GM23338 (cell line): ENCODE data around the gene SUMO4. TPM values are rescaled to one million over a fixed set of nuclear protein-coding genes. Genes with fewer than 3 reads are reported as not detected.

Experiments used
- ATAC-seq: fragments of 200-7000 bp; cut with Tn5 transposase; 3 replicates; pipeline ENCODE4 v1.9.1; 2020
- DNase-seq: peaks from one replicate; pipeline ENCODE4 v3.0.0-alpha.2; 2015; ENCODE audit warnings: low spot score
- H2AFZ ChIP-seq: fragments of 200-600 bp; sonication (generic); 2 replicates; pipeline ENCODE4 v1.8.0; 2016; ENCODE audit warnings: antibody characterized with exemption, mild to moderate bottlenecking, moderate library complexity
- H3F3A ChIP-seq: fragments of 200-600 bp; sonication (generic); replicated peaks from 2 replicates; pipeline ENCODE4 v1.8.0; 2017; ENCODE audit warnings: antibody characterized with exemption, mixed run types, low read depth
- H3K27ac ChIP-seq: fragments of 200-600 bp; sonication (generic); 2 replicates; pipeline ENCODE4 v1.6.1; 2016; ENCODE audit warnings: low read depth
- H3K27me3 ChIP-seq: fragments of 200-600 bp; sonication (generic); 2 replicates; pipeline ENCODE4 v1.8.0; 2016; ENCODE audit warnings: mild to moderate bottlenecking, mixed run types, moderate library complexity; ENCODE audit not compliant: insufficient read depth
- H3K36me3 ChIP-seq: fragments of 200-600 bp; sonication (generic); 2 replicates; pipeline ENCODE4 v1.8.0; 2016; ENCODE audit warnings: mild to moderate bottlenecking; ENCODE audit not compliant: insufficient read depth
- H3K4me1 ChIP-seq: fragments of 200-600 bp; sonication (generic); 2 replicates; pipeline ENCODE4 v1.8.0; 2016; ENCODE audit warnings: mild to moderate bottlenecking, moderate library complexity; ENCODE audit not compliant: insufficient read depth
- H3K4me2 ChIP-seq: fragments of 200-600 bp; sonication (generic); 2 replicates; pipeline ENCODE4 v1.7.1; 2017; ENCODE audit warnings: mixed run types
- H3K4me3 ChIP-seq: fragments of 200-600 bp; sonication (generic); 2 replicates; pipeline ENCODE4 v1.6.1; 2016; ENCODE audit warnings: mixed run types
- H3K79me2 ChIP-seq: fragments of 200-600 bp; sonication (generic); replicated peaks from 2 replicates; pipeline ENCODE4 v1.8.0; 2017; ENCODE audit warnings: mild to moderate bottlenecking; ENCODE audit not compliant: insufficient read depth
- H3K9me2 ChIP-seq: fragments of 200-600 bp; sonication (generic); 2 replicates; pipeline ENCODE4 v1.8.0; 2017; ENCODE audit not compliant: insufficient read depth
- H4K20me1 ChIP-seq: fragments of 200-600 bp; sonication (generic); replicated peaks from 2 replicates; pipeline ENCODE4 v1.8.0; 2017; ENCODE audit warnings: mild to moderate bottlenecking; ENCODE audit not compliant: insufficient read depth
- H3K27ac Mint-ChIP-seq: 2 replicates; pipeline ENCODE4 v1.8.0; 2020; ENCODE audit warnings: inconsistent platforms, mild to moderate bottlenecking, moderate library complexity, mixed read lengths
- H3K27me3 Mint-ChIP-seq: 3 replicates; pipeline ENCODE4 v1.8.0; 2022; ENCODE audit warnings: low read depth, mild to moderate bottlenecking, moderate library complexity, mixed read lengths, inconsistent platforms; ENCODE audit not compliant: insufficient read depth, poor library complexity
- H3K36me3 Mint-ChIP-seq: 3 replicates; pipeline ENCODE4 v1.8.0; 2021; ENCODE audit warnings: low read depth, mild to moderate bottlenecking, inconsistent platforms, moderate library complexity, mixed read lengths
- H3K4me1 Mint-ChIP-seq: 3 replicates; pipeline ENCODE4 v1.8.0; 2020; ENCODE audit warnings: mild to moderate bottlenecking, inconsistent platforms, mixed read lengths
- H3K4me3 Mint-ChIP-seq: 3 replicates; pipeline ENCODE4 v1.8.0; 2021; ENCODE audit warnings: moderate library complexity, mild to moderate bottlenecking, inconsistent platforms, mixed read lengths
- H3K9me3 Mint-ChIP-seq: 3 replicates; pipeline ENCODE4 v1.8.0; 2020; ENCODE audit warnings: moderate library complexity, mild to moderate bottlenecking, inconsistent platforms, mixed read lengths
- CREB1 ChIP-seq: fragments of 250-450 bp; sonication (Bioruptor Pico); IDR thresholded peaks from 2 replicates; pipeline ENCODE4 v1.5.0; 2020; ENCODE audit warnings: low read depth, mild to moderate bottlenecking, moderate library complexity
- EZH2 ChIP-seq: fragments of 200-600 bp; sonication (generic); IDR thresholded peaks from one replicate; pipeline ENCODE4 v1.8.0; 2017; ENCODE audit warnings: antibody characterized with exemption, mild to moderate bottlenecking, low read depth; ENCODE audit not compliant: unreplicated experiment
- EZH2phosphoT487 ChIP-seq: fragments of 200-600 bp; sonication (generic); IDR thresholded peaks from one replicate; pipeline ENCODE4 v1.8.1; 2018; ENCODE audit warnings: antibody characterized with exemption; ENCODE audit not compliant: unreplicated experiment
- JUNB ChIP-seq: IDR thresholded peaks from one replicate; pipeline ENCODE4 v1.6.1; 2016; ENCODE audit warnings: antibody characterized with exemption; ENCODE audit not compliant: unreplicated experiment
- NANOG ChIP-seq: IDR thresholded peaks from 2 replicates; pipeline ENCODE4 v1.6.1; 2016; ENCODE audit warnings: antibody characterized with exemption, borderline replicate concordance
- POLR2AphosphoS5 ChIP-seq: IDR thresholded peaks from 2 replicates; pipeline ENCODE4 v1.6.1; 2016; ENCODE audit warnings: antibody characterized with exemption, low read depth
- STAT1 ChIP-seq: IDR thresholded peaks from one replicate; pipeline ENCODE4 v1.6.1; 2016; ENCODE audit warnings: antibody characterized with exemption; ENCODE audit not compliant: unreplicated experiment
- ZNF114 ChIP-seq: fragments of 250-450 bp; sonication (Bioruptor Pico); IDR thresholded peaks from 2 replicates; pipeline ENCODE4 v1.5.0; 2020; ENCODE audit warnings: mild to moderate bottlenecking, moderate library complexity
- ZNF331 ChIP-seq: fragments of 250-450 bp; sonication (Bioruptor Pico); IDR thresholded peaks from 2 replicates; pipeline ENCODE4 v1.5.0; 2020; ENCODE audit warnings: low read depth, mild to moderate bottlenecking, moderate library complexity
- polyA plus RNA-seq: library from polyadenylated mRNA; unstranded; fragments of >200 nt; fragmentation: Nextera tagmentation; extraction: Ambion mirVana; gene quantifications from 2 replicates; pipeline ENCODE4 v1.2.1, GENCODE V29; 2016
- total RNA-seq: library from RNA; depleted of rRNA; stranded (reverse); fragments of >200 nt; shearing (Covaris generic); gene quantifications from 2 replicates; pipeline ENCODE4 v1.2.3, GENCODE V29; 2014
- TF ChIP-seq, protein P1 (sequence below): fragments of 250-450 bp; sonication (Bioruptor Pico); IDR thresholded peaks from 2 replicates; pipeline ENCODE4 v1.5.0; 2020; ENCODE audit warnings: mild to moderate bottlenecking, moderate library complexity
- TF ChIP-seq, protein P2 (sequence below), 2 experiments: fragments of 200-600 bp in 1 of 2; sonication (generic) in 1 of 2; conservative IDR thresholded peaks; 2 replicates each; pipeline versions ENCODE4 v1.5.1 to v1.6.1; 2016 to 2017; ENCODE audit warnings: antibody characterized with exemption in 2 of 2, low read depth in 2 of 2, mild to moderate bottlenecking in 2 of 2, moderate library complexity in 1 of 2
- TF ChIP-seq, protein P3 (sequence below): IDR thresholded peaks from 2 replicates; pipeline ENCODE4 v1.6.1; 2016; ENCODE audit warnings: antibody characterized with exemption
- TF ChIP-seq, protein P4 (sequence below): IDR thresholded peaks from one replicate; pipeline ENCODE4 v1.6.1; 2018; ENCODE audit warnings: antibody characterized with exemption; ENCODE audit not compliant: unreplicated experiment

SUMO4 gene
- total and polyA plus RNA-seq, 2 experiments from 2014 or later = 1.9 to 2.1 TPM

DNA sequence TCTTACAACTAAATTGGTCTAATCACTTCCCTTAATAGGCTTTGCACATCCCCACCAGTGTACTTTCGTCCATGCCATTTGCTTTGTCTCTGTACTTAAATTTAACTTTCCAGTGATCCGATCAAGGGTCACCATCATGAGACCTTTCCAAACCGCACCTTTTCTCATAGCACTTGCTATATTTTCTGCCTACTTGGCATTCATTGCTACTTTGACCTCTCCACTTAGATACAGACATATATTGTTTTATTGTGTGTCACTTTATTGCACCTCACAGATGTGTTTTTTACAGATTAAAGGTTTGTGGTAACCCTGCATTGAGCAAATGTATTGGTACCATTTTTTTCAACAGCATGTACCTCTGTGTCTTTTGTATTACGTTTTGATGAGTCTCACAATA lies 14.8 kb downstream of the SUMO4 start:
- H3K36me3 ChIP-seq = no peaks in the 10 kb centered on the region; the same call in 1 of the 2 replicates

More for the DNA sequence above, 14.8 kb downstream of the SUMO4 start:
- H3K27me3 ChIP-seq = no peaks in the 10 kb centered on the region
- H4K20me1 ChIP-seq = no peaks in the 10 kb centered on the region
- Mint-ChIP-seq H3K27ac (no peak overlapping the region), H3K4me3 (no peak overlapping the region), H3K27me3 (peaks cover 4% of the 10 kb centered on the region), H3K4me1 (no peaks in the 10 kb centered on the region), H3K36me3 (peaks cover 3% of the 10 kb centered on the region; the same call in 1 of the 3 replicates), H3K9me3 (no peaks in the 10 kb centered on the region; the same call in 2 of the 3 replicates)
- no peak overlapping the region for H3K4me2 ChIP-seq
- H3K4me3 ChIP-seq = no peak overlapping the region
- H3K9me2 ChIP-seq = no peaks in the 10 kb centered on the region
- ATAC-seq (no peak), DNase-seq (no peak)
- H3K4me1 ChIP-seq = no peaks in the 10 kb centered on the region
- H3F3A ChIP-seq = no peaks in the 10 kb centered on the region
- H3K79me2 ChIP-seq = no peaks in the 10 kb centered on the region
- TF ChIP-seq CREB1 (CRISPR knock-in tag) = no peak
- TF ChIP-seq JUNB = no peak
- TF ChIP-seq ZNF114 (CRISPR knock-in tag) = no peak
- TF ChIP-seq, protein P1, sequence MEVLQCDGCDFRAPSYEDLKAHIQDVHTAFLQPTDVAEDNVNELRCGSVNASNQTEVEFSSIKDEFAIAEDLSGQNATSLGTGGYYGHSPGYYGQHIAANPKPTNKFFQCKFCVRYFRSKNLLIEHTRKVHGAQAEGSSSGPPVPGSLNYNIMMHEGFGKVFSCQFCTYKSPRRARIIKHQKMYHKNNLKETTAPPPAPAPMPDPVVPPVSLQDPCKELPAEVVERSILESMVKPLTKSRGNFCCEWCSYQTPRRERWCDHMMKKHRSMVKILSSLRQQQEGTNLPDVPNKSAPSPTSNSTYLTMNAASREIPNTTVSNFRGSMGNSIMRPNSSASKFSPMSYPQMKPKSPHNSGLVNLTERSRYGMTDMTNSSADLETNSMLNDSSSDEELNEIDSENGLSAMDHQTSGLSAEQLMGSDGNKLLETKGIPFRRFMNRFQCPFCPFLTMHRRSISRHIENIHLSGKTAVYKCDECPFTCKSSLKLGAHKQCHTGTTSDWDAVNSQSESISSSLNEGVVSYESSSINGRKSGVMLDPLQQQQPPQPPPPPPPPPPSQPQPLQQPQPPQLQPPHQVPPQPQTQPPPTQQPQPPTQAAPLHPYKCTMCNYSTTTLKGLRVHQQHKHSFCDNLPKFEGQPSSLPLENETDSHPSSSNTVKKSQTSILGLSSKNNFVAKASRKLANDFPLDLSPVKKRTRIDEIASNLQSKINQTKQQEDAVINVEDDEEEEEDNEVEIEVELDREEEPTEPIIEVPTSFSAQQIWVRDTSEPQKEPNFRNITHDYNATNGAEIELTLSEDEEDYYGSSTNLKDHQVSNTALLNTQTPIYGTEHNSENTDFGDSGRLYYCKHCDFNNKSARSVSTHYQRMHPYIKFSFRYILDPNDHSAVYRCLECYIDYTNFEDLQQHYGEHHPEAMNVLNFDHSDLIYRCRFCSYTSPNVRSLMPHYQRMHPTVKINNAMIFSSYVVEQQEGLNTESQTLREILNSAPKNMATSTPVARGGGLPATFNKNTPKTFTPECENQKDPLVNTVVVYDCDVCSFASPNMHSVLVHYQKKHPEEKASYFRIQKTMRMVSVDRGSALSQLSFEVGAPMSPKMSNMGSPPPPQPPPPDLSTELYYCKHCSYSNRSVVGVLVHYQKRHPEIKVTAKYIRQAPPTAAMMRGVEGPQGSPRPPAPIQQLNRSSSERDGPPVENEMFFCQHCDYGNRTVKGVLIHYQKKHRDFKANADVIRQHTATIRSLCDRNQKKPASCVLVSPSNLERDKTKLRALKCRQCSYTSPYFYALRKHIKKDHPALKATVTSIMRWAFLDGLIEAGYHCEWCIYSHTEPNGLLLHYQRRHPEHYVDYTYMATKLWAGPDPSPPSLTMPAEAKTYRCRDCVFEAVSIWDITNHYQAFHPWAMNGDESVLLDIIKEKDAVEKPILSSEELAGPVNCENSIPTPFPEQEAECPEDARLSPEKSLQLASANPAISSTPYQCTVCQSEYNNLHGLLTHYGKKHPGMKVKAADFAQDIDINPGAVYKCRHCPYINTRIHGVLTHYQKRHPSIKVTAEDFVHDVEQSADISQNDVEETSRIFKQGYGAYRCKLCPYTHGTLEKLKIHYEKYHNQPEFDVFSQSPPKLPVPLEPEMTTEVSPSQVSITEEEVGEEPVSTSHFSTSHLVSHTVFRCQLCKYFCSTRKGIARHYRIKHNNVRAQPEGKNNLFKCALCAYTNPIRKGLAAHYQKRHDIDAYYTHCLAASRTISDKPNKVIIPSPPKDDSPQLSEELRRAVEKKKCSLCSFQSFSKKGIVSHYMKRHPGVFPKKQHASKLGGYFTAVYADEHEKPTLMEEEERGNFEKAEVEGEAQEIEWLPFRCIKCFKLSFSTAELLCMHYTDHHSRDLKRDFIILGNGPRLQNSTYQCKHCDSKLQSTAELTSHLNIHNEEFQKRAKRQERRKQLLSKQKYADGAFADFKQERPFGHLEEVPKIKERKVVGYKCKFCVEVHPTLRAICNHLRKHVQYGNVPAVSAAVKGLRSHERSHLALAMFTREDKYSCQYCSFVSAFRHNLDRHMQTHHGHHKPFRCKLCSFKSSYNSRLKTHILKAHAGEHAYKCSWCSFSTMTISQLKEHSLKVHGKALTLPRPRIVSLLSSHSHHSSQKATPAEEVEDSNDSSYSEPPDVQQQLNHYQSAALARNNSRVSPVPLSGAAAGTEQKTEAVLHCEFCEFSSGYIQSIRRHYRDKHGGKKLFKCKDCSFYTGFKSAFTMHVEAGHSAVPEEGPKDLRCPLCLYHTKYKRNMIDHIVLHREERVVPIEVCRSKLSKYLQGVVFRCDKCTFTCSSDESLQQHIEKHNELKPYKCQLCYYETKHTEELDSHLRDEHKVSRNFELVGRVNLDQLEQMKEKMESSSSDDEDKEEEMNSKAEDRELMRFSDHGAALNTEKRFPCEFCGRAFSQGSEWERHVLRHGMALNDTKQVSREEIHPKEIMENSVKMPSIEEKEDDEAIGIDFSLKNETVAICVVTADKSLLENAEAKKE (CRISPR knock-in tag) = no peak
- no peak for TF ChIP-seq STAT1
- no peak for TF ChIP-seq NANOG
- TF ChIP-seq, protein P2, sequence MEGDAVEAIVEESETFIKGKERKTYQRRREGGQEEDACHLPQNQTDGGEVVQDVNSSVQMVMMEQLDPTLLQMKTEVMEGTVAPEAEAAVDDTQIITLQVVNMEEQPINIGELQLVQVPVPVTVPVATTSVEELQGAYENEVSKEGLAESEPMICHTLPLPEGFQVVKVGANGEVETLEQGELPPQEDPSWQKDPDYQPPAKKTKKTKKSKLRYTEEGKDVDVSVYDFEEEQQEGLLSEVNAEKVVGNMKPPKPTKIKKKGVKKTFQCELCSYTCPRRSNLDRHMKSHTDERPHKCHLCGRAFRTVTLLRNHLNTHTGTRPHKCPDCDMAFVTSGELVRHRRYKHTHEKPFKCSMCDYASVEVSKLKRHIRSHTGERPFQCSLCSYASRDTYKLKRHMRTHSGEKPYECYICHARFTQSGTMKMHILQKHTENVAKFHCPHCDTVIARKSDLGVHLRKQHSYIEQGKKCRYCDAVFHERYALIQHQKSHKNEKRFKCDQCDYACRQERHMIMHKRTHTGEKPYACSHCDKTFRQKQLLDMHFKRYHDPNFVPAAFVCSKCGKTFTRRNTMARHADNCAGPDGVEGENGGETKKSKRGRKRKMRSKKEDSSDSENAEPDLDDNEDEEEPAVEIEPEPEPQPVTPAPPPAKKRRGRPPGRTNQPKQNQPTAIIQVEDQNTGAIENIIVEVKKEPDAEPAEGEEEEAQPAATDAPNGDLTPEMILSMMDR (conservative IDR thresholded peaks at IDR 0.05; ENCODE audit: low read depth in 2 of 2) = no peak
- no peak for TF ChIP-seq POLR2AphosphoS5
- TF ChIP-seq EZH2phosphoT487 = no peak
- TF ChIP-seq, protein P3, sequence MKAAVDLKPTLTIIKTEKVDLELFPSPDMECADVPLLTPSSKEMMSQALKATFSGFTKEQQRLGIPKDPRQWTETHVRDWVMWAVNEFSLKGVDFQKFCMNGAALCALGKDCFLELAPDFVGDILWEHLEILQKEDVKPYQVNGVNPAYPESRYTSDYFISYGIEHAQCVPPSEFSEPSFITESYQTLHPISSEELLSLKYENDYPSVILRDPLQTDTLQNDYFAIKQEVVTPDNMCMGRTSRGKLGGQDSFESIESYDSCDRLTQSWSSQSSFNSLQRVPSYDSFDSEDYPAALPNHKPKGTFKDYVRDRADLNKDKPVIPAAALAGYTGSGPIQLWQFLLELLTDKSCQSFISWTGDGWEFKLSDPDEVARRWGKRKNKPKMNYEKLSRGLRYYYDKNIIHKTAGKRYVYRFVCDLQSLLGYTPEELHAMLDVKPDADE = no peak
- TF ChIP-seq EZH2 = no peak
- TF ChIP-seq, protein P4, sequence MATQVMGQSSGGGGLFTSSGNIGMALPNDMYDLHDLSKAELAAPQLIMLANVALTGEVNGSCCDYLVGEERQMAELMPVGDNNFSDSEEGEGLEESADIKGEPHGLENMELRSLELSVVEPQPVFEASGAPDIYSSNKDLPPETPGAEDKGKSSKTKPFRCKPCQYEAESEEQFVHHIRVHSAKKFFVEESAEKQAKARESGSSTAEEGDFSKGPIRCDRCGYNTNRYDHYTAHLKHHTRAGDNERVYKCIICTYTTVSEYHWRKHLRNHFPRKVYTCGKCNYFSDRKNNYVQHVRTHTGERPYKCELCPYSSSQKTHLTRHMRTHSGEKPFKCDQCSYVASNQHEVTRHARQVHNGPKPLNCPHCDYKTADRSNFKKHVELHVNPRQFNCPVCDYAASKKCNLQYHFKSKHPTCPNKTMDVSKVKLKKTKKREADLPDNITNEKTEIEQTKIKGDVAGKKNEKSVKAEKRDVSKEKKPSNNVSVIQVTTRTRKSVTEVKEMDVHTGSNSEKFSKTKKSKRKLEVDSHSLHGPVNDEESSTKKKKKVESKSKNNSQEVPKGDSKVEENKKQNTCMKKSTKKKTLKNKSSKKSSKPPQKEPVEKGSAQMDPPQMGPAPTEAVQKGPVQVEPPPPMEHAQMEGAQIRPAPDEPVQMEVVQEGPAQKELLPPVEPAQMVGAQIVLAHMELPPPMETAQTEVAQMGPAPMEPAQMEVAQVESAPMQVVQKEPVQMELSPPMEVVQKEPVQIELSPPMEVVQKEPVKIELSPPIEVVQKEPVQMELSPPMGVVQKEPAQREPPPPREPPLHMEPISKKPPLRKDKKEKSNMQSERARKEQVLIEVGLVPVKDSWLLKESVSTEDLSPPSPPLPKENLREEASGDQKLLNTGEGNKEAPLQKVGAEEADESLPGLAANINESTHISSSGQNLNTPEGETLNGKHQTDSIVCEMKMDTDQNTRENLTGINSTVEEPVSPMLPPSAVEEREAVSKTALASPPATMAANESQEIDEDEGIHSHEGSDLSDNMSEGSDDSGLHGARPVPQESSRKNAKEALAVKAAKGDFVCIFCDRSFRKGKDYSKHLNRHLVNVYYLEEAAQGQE = no peak
- no peak for TF ChIP-seq ZNF331 (CRISPR knock-in tag)
- no peak overlapping the region for H3K27ac ChIP-seq
- H2AFZ ChIP-seq = no peak overlapping the region
